GM19438 (cell line): ENCODE measurements around the gene AFDN.

Experiments
- ATAC-seq: cut with Tn5 transposase; IDR thresholded peaks from one replicate; pipeline ENCODE4 v1.9.1; 2021; ENCODE audit warnings: low read depth; ENCODE audit not compliant: unreplicated experiment

Gene AFDN

DNA sequence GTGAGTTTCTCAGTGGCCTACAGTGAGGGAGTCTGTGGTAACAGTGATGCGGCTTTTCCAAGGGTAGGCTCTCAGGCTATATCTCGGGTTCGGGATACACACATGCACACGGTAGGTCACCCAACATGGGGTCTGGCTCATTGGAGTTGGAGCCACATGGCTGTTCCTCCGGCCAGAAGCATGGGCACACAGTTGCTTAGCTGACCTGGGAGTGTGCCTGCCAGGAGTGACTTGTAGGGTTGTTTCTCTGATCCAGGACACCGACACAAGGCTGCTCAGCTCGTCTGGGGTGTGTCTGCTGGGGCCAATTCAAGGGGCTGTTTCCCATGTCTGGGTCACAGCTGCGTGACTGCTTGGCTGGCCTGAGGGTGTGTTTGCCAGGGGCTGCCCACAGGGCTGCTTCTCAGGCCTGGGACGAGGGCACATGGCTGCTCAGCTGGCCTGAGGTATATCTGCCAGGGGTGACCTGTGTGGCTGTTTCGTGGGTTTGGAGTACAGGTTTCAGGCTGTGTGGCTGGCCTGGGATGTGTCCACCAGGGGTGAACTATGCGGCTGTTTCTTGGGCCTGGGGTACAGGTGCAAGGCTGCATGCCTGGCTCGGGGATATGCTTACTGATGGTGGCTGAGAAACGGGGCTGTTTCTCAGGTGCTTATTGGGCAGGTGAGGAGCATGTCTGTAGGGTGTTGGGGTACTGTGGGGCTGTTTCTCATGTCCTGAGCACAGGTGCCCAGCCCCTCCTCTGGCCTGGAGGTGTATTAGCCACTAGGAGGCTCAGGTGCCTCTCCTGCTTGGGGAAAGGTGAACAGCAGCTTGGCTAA is 185.9 kb downstream of the AFDN start:
- no peak for ATAC-seq

DNA sequence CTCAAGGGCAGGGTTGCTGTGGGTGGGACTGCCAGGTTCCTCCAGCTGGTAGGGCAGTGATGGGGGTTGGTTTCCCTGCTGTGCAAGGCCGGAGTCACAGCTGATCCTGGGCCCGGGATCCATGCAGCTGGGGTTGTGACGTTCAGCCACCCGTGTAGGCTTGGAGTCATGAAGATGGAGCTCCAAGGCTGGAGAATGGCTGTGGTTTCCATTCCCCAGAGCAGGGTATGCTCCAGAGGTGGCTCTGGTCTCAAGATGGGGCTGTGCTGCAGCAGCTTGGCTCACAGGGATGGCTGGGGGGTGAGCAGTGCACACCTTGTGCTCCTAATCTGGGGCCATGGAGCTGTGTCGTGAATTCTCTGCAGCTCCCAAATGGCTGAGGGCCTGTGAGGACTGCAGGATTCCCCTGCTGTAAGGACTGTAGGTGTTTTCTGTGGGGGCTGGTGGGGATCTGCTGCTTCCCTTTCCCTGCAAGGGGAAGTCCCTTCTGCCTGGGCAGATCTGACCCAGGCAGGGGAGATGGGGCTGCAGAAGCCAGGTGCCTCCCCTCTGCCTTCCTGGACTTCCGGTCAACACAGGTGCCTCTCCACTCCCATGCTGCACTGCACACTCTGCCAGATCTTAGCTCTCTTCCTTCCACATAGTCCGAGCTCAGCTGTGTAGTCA is 186.7 kb downstream of the AFDN start:
- ATAC-seq, result no peak

- no peak for ATAC-seq
Observed at GRCh38 chr6:168014428-168014827, 187.7 kb downstream of the AFDN start.

GRCh38 chr6:168015009-168015408 is 188.3 kb downstream of the AFDN start:
- ATAC-seq, result no peak

DNA sequence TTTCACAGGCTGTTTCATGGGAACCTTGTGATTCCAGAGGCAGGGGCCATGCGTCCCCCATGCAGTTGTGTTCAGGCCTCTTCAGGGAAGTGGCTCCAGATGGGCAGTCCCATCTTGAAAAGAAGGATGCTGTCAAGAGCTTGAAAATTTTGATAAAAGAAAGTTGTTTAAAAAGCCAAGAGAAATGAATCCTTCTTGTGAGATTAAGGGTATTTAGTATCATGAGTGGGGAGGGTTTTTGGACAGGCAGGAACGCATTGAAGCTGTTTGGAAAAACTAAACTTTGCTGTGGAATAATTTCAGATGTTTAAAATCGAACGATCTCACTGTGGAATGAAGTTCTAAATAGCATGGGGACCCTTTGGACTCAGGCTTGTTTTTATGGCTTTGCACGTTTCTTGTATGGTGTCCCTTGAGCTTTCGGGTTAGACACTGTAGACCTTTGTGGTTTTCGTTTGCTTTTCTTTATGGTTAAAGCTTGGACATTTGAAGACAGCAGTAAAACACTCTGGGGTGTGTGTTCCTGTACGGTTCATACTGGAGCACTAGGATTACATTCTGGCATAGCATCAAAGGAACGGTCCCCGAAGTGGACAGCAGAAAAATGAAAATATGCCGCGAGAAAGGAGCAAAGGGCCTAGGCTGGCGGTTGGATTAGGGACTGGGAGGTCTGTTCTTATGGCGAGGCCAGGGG is 188.9 kb downstream of the AFDN start:
- no peak for ATAC-seq

- ATAC-seq, result no peak
Observed at GRCh38 chr6:168016176-168016620, 189.5 kb downstream of the AFDN start.

- ATAC-seq, result no peak
Observed at GRCh38 chr6:168016721-168017525, 190.2 kb downstream of the AFDN start.

DNA sequence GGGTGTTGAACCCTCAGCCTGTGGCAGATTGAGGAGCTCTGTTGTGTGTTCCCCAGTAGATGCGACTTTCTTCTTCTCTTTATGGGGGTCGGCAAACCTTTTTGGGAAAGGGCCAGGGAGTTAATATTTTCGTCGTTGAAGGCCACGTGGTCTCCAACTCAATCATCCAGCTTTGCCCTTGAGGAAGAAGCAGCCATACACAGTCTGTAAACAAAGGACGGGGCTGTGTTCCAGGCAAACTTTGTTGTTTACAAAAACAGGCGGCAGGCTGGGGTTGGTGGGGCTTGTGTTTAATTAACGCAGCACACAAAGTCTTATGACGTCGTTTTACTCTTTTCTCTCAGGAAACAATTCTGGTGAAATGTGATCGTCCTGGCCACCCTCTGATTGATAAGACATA is 190.9 kb downstream of the AFDN start:
- ATAC-seq, result no peak

DNA sequence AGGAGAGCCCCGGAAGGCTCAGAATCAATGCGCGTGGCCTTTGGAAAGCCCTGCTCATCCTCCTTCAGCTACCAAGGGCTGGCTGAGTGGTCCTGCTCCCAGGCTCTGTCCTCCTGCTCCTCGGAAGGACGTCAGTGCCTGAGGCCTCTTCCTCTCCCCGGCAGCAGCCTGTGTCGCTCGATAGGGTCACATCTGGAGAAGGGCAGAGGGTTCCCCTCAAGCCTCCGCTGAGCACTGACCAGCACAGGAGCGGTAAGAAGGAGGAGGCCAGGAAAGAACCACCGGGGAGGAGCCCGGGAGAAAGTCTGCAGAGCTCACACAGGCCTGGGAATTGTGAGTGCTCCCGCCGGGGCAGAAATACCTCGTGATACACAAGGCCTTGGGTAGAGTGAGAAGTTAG is 192.0 kb downstream of the AFDN start:
- no peak for ATAC-seq

GRCh38 chr6:168020242-168020641 is 193.5 kb downstream of the AFDN start:
- no peak for ATAC-seq

- no peak for ATAC-seq
Observed at GRCh38 chr6:168021581-168021980, 194.9 kb downstream of the AFDN start.
